Neural cell (in vitro differentiated cells): ENCODE measurements around the gene ENC1.

Source experiments
- CTCF ChIP-seq: fragments of 450-650 bp; IDR thresholded peaks from 2 replicates; pipeline ENCODE4 v1.5.1; 2014; ENCODE audit warnings: antibody characterized with exemption, mild to moderate bottlenecking, moderate library complexity; ENCODE audit not compliant: poor library complexity, severe bottlenecking
- EP300 ChIP-seq: fragments of 450-650 bp; conservative IDR thresholded peaks from 2 replicates; pipeline ENCODE4 v1.6.1; 2014; ENCODE audit warnings: antibody characterized with exemption, mild to moderate bottlenecking, moderate library complexity; ENCODE audit not compliant: poor library complexity, severe bottlenecking
- EZH2 ChIP-seq: fragments of 200-600, 300-800 bp; shearing (Covaris generic), sonication (generic); IDR thresholded peaks from 2 replicates; pipeline ENCODE4 v1.6.1; 2014; ENCODE audit warnings: antibody characterized with exemption, low read length, borderline replicate concordance, mild to moderate bottlenecking; ENCODE audit not compliant: insufficient read depth, poor library complexity, severe bottlenecking
- MXI1 ChIP-seq: fragments of 450-650 bp; conservative IDR thresholded peaks from 2 replicates; pipeline ENCODE4 v1.6.1; 2014; ENCODE audit warnings: antibody characterized with exemption, mild to moderate bottlenecking; ENCODE audit not compliant: poor library complexity, severe bottlenecking
- POLR2AphosphoS5 ChIP-seq: IDR thresholded peaks from 2 replicates; pipeline ENCODE4 v1.6.1; 2012
- RAD21 ChIP-seq: fragments of 450-650 bp; conservative IDR thresholded peaks from 2 replicates; pipeline ENCODE4 v1.6.1; 2014; ENCODE audit warnings: antibody characterized with exemption, mild to moderate bottlenecking, moderate library complexity
- REST ChIP-seq: IDR thresholded peaks from 2 replicates; pipeline ENCODE4 v1.6.1; 2012; ENCODE audit warnings: borderline replicate concordance
- SMC3 ChIP-seq: fragments of 450-650 bp; conservative IDR thresholded peaks from 2 replicates; pipeline ENCODE4 v1.6.1; 2014; ENCODE audit warnings: antibody characterized with exemption, mild to moderate bottlenecking, moderate library complexity; ENCODE audit not compliant: poor library complexity

- no peak for TF ChIP-seq SMC3
- no peak for TF ChIP-seq EP300
- no peak for TF ChIP-seq CTCF
- no peak for TF ChIP-seq POLR2AphosphoS5
- no peak for TF ChIP-seq REST
- no peak for TF ChIP-seq EZH2
- TF ChIP-seq MXI1 = no peak
- no peak for TF ChIP-seq RAD21
Measured at GRCh38 chr5:74621492-74621891, 19.0 kb downstream of the ENC1 start.
